A549 (cell line): ENCODE measurements around the gene MRPS5. TPM values are rescaled to one million over a fixed set of nuclear protein-coding genes. Genes with fewer than 3 reads are reported as not detected.

ENCODE experiments used
- ATAC-seq, 2 experiments: fragments of 200-7000 bp in 1 of 2; fragments of >200 bp in 1 of 2; cut with Nextera tagmentation in 1 of 2; cut with Tn5 transposase in 1 of 2; 3 replicates each; pipeline versions ENCODE4 v1.8.0 to v1.9.1; 2018 to 2020; ENCODE audit warnings: mild to moderate bottlenecking in 1 of 2, moderate library complexity in 1 of 2
- CTCF ChIA-PET: fragments of 300-600 bp; sonication (Branson Sonifier 250); formaldehyde crosslinking; extraction: SDS; loops from one replicate; lab custom pipeline; 2021; ENCODE audit warnings: antibody characterized with exemption, inconsistent platforms; lab: Yijun Ruan, JAX
- POLR2A ChIA-PET: fragments of 350-600 bp; formaldehyde crosslinking; extraction: SDS; loops from one replicate; lab custom pipeline; 2021; ENCODE audit warnings: antibody characterized with exemption, inconsistent platforms; lab: Yijun Ruan, JAX
- DNase-seq, 2 experiments: peaks; one replicate each; pipeline versions ENCODE4 v3.0.0 to v3.0.0-alpha.2; 2011 to 2016; ENCODE audit warnings: low read depth in 1 of 2, low spot score in 1 of 2
- FAIRE-seq: peaks from 2 replicates; lab custom pipeline; 2011; peaks lifted over from hg19 to GRCh38; lab: Jason Lieb, UNC
- H3K27ac ChIP-seq, 2 experiments: fragments of >200 bp; sonication (Bioruptor Twin); formaldehyde crosslinking; 3 replicates each; pipeline ENCODE4 v1.5.1; 2016 to 2017
- H3K4me1 ChIP-seq: fragments of >200 bp; sonication (Bioruptor Twin); formaldehyde crosslinking; 3 replicates; pipeline ENCODE4 v1.6.1; 2016
- H3K4me2 ChIP-seq: fragments of >200 bp; sonication (Bioruptor Twin); formaldehyde crosslinking; 3 replicates; pipeline ENCODE4 v1.6.1; 2016
- H3K4me3 ChIP-seq: fragments of >200 bp; sonication (Bioruptor Twin); formaldehyde crosslinking; 3 replicates; pipeline ENCODE4 v1.5.1; 2016
- H3K9me3 ChIP-seq: fragments of >200 bp; sonication (Bioruptor Twin); formaldehyde crosslinking; 3 replicates; pipeline ENCODE4 v1.6.1; 2016
- ATOH8 ChIP-seq: fragments of 250-450 bp; sonication (Bioruptor Pico); IDR thresholded peaks from 2 replicates; pipeline ENCODE4 v1.5.0; 2020; ENCODE audit warnings: low read depth, mild to moderate bottlenecking, moderate library complexity
- BCL3 ChIP-seq: fragments of >200 bp; sonication (Bioruptor Twin); formaldehyde crosslinking; IDR thresholded peaks from 3 replicates; pipeline ENCODE4 v1.6.1; 2016
- BHLHE40 ChIP-seq: IDR thresholded peaks from 2 replicates; pipeline ENCODE4 v1.6.1; 2012; ENCODE audit warnings: low read depth, low read length, inconsistent platforms
- CBX2 ChIP-seq: fragments of 200-600 bp; sonication (generic); IDR thresholded peaks from 2 replicates; pipeline ENCODE4 v1.6.1; 2016; ENCODE audit warnings: low read depth, mild to moderate bottlenecking, borderline replicate concordance
- CHD2 ChIP-seq: fragments of 150-350 bp; IDR thresholded peaks from 2 replicates; pipeline ENCODE4 v1.6.1; 2014; ENCODE audit warnings: low read length; ENCODE audit not compliant: partially characterized antibody
- E2F6 ChIP-seq: IDR thresholded peaks from 2 replicates; pipeline ENCODE4 v1.6.1; 2012; ENCODE audit warnings: low read depth, borderline replicate concordance
- EHF ChIP-seq: fragments of 250-450 bp; sonication (Bioruptor Pico); IDR thresholded peaks from 2 replicates; pipeline ENCODE4 v1.5.0; 2020; ENCODE audit warnings: mild to moderate bottlenecking
- ELK1 ChIP-seq: fragments of 150-350 bp; IDR thresholded peaks from 2 replicates; pipeline ENCODE4 v1.6.1; 2014; ENCODE audit warnings: low read depth, mild to moderate bottlenecking, low read length
- FOSL2 ChIP-seq, 2 experiments: fragments of 450-650 bp in 1 of 2; fragments of >200 bp in 1 of 2; sonication (Bioruptor Twin) in 1 of 2; formaldehyde crosslinking; IDR thresholded peaks; 2 replicates each; pipeline versions ENCODE4 v1.5.0 to v1.6.1; 2016 to 2020; ENCODE audit warnings: mild to moderate bottlenecking in 1 of 2, moderate library complexity in 1 of 2
- GATA3 ChIP-seq: IDR thresholded peaks from 2 replicates; pipeline ENCODE4 v1.6.1; 2012; ENCODE audit warnings: borderline replicate concordance
- HEYL ChIP-seq: fragments of 250-450 bp; sonication (Bioruptor Pico); IDR thresholded peaks from 2 replicates; pipeline ENCODE4 v1.8.0; 2021; ENCODE audit warnings: mild to moderate bottlenecking, moderate library complexity
- HOXB13 ChIP-seq: fragments of 250-450 bp; sonication (Bioruptor Pico); IDR thresholded peaks from 2 replicates; pipeline ENCODE4 v1.5.0; 2020; ENCODE audit warnings: low read depth, mild to moderate bottlenecking, moderate library complexity
- HOXB5 ChIP-seq: fragments of 250-450 bp; sonication (Bioruptor Pico); IDR thresholded peaks from 2 replicates; pipeline ENCODE4 v1.5.0; 2020; ENCODE audit warnings: mild to moderate bottlenecking, moderate library complexity
- JUNB ChIP-seq: fragments of >200 bp; sonication (Bioruptor Twin); formaldehyde crosslinking; IDR thresholded peaks from 2 replicates; pipeline ENCODE4 v1.6.1; 2016
- KDM5A ChIP-seq: fragments of 200-600 bp; sonication (generic); IDR thresholded peaks from 2 replicates; pipeline ENCODE4 v1.6.1; 2016; ENCODE audit warnings: antibody characterized with exemption, mild to moderate bottlenecking
- MAFK ChIP-seq: fragments of 450-650 bp; IDR thresholded peaks from 2 replicates; pipeline ENCODE4 v1.6.1; 2014; ENCODE audit not compliant: partially characterized antibody
- MAZ ChIP-seq: fragments of 150-350 bp; IDR thresholded peaks from 2 replicates; pipeline ENCODE4 v1.6.1; 2014; ENCODE audit warnings: antibody characterized with exemption, low read depth, low read length, borderline replicate concordance
- MYC ChIP-seq: IDR thresholded peaks from 2 replicates; pipeline ENCODE4 v1.6.1; 2012; ENCODE audit warnings: mild to moderate bottlenecking, inconsistent platforms, low read length, improper control_type of control experiment, borderline replicate concordance
- PHF8 ChIP-seq: fragments of 200-600 bp; sonication (generic); IDR thresholded peaks from 2 replicates; pipeline ENCODE4 v1.6.1; 2016; ENCODE audit warnings: low read depth, mild to moderate bottlenecking, antibody characterized with exemption, moderate library complexity, borderline replicate concordance
- POLR2A ChIP-seq: IDR thresholded peaks from 2 replicates; pipeline ENCODE4 v1.6.1; 2012; ENCODE audit warnings: mild to moderate bottlenecking, low read length
- RCOR1 ChIP-seq: fragments of 150-350 bp; IDR thresholded peaks from 2 replicates; pipeline ENCODE4 v1.6.1; 2014; ENCODE audit warnings: antibody characterized with exemption, low read length, low read depth
- RNF2 ChIP-seq: fragments of 200-600 bp; sonication (generic); IDR thresholded peaks from 2 replicates; pipeline ENCODE4 v1.6.1; 2016; ENCODE audit warnings: low read depth, mild to moderate bottlenecking, antibody characterized with exemption, moderate library complexity, borderline replicate concordance
- SMC3 ChIP-seq: fragments of >200 bp; sonication (Bioruptor Twin); formaldehyde crosslinking; IDR thresholded peaks from 3 replicates; pipeline ENCODE4 v1.6.1; 2018; ENCODE audit warnings: inconsistent platforms
- ZFP36 ChIP-seq: fragments of 450-650 bp; IDR thresholded peaks from 2 replicates; pipeline ENCODE4 v1.6.1; 2014; ENCODE audit warnings: borderline replicate concordance; ENCODE audit not compliant: partially characterized antibody
- ZSCAN20 ChIP-seq: fragments of 250-450 bp; sonication (Bioruptor Pico); IDR thresholded peaks from 2 replicates; pipeline ENCODE4 v1.8.0; 2022; ENCODE audit warnings: mild to moderate bottlenecking, moderate library complexity
- WGBS: methylation state at CpG from one replicate; pipeline ENCODE4 v1.1.6; 2017; ENCODE audit errors: missing lambda C conversion rate; 5-methylcytosine and 5-hydroxymethylcytosine counted together
- polyA plus RNA-seq, 4 experiments: library from polyadenylated mRNA; depleted of rRNA in 3 of 4; stranded (reverse); fragments of >200 nt; fragmentation: RNase III in 1 of 4; extraction: RNeasy Plus Mini Kit Qiagen cat#74134 plus additional on column Dnase treatment in 1 of 4; gene quantifications; 2 replicates in 3 of 4; 3 replicates in 1 of 4; pipeline ENCODE4 v1.2.3, GENCODE V29; 2011 to 2017

The MRPS5 gene
- polyA plus RNA-seq, 2 of the 4 experiments (the other 2 are of a cell fraction), result 103 to 123 TPM

GRCh38 chr2:95121407-95122196, at the start of gene MRPS5 (continued):
- TF ChIP-seq GATA3 (peak; percentile 40; the same call in 1 of the 2 replicates), ATOH8 (no peak; the same call in 1 of the 2 replicates), MAFK (no peak), MAZ (no peak)
- TF ChIP-seq, all 56 proteins: peak for 17

- ATAC-seq, result peak in 1 of 2 experiments; percentile 35; a peak in 4 of 6 replicates
- H3K9me3 ChIP-seq, result peaks cover 48% of the 10 kb centered on the region
- no peak for FAIRE-seq
Measured at GRCh38 chr2:95166065-95166763, 44.6 kb upstream of the MRPS5 start.

GRCh38 chr2:95165371-95166064, 43.9 kb upstream of the MRPS5 start, which contains the start of gene ZNF2:
Gene ZNF2, plus strand, starts transcription at chr2:95165809. Its CDS starts 10,418 bp downstream, at chr2:95176227.
- Histone ChIP-seq H3K4me3 (peak within 1 kb of the TSS; percentile 55), H3K4me1 (peaks cover 5% of the 10 kb centered on the region; the same call in 2 of the 3 replicates), H3K27ac (peak within 1 kb of the TSS; percentile 87 to 88), H3K4me2 (peak within 1 kb of the TSS; percentile 82), H3K9me3 (peaks cover 45% of the 10 kb centered on the region)
- 3% methylated on average over 44 of the region's 56 CpGs for WGBS
- DNase-seq, result peak; percentile 99
- ChIA-PET CTCF (interaction anchor here (0.6 to 2.4 kb wide), 6 partner anchors 12 to 63 kb away, joined by 3 to 10 read pairs (median 3); no protein-coding TSS in a partner anchor), POLR2A (interaction anchor here (0.5 to 1.7 kb wide), 5 partner anchors 10 to 237 kb away, joined by 3 to 22 read pairs (median 3); partner anchors contain the start of genes FAHD2A and MRPS5)
- FAIRE-seq, result no peak
- peak; percentile 97 to 99 for ATAC-seq
- TF ChIP-seq RCOR1 (no peak), RNF2 (no peak), HEYL (CRISPR knock-in tag) (no peak), MYC (peak; percentile 63), E2F6 (peak; percentile 67), KDM5A (peak; percentile 92), CBX2 (no peak), HOXB5 (CRISPR knock-in tag) (peak; percentile 83; the same call in 1 of the 2 replicates), MAZ (no peak), ATOH8 (peak; percentile 83), BCL3 (peak; percentile 63; the same call in 2 of the 3 replicates), EHF (CRISPR knock-in tag) (peak; percentile 81; the same call in 1 of the 2 replicates), CHD2 (no peak), GATA3 (peak; percentile 23; the same call in 1 of the 2 replicates), FOSL2 (IDR thresholded peaks at IDR 0.05) (no peak), FOSL2 (CRISPR knock-in tag; IDR thresholded peaks at IDR 0.05) (0 out of 2 replicates have a peak, but pooled peaks have one; percentile 6), POLR2A (peak; percentile 78), HOXB13 (CRISPR knock-in tag) (peak; percentile 85; the same call in 1 of the 2 replicates), JUNB (no peak), MAFK (no peak), SMC3 (no peak), ELK1 (no peak)

More at GRCh38 chr2:95166065-95166763, 44.6 kb upstream of the MRPS5 start:
- Histone ChIP-seq H3K4me2 (peak overlapping the region; percentile 82), H3K4me1 (peaks cover 5% of the 10 kb centered on the region; the same call in 2 of the 3 replicates), H3K27ac (peak overlapping the region; percentile 87 to 88), H3K4me3 (peak overlapping the region; percentile 55)
- TF ChIP-seq BHLHE40 (no peak), ZSCAN20 (no peak), PHF8 (peak; percentile 24; the same call in 1 of the 2 replicates), ZFP36 (peak; percentile 87)
- ChIA-PET CTCF (interaction anchor here (0.6 to 1.5 kb wide), 4 partner anchors 17 to 1038 kb away, joined by 3 to 4 read pairs (median 3); no protein-coding TSS in a partner anchor), POLR2A (interaction anchor here (1.1 to 1.7 kb wide), 2 partner anchors 44 to 236 kb away, joined by 5 to 22 read pairs; partner anchors contain the start of genes FAHD2A and MRPS5)
- WGBS, result 15% methylated on average over 16 of the region's 16 CpGs
- DNase-seq, result no peak
